HG03520 (cell line): ENCODE measurements around the gene HDAC5.
"Not testable (repeated sequence)": the region's sequence is repeated elsewhere in the genome, so short reads cannot be mapped to it uniquely, and the experiment has no call there.

Experiments used
- ATAC-seq: cut with Tn5 transposase; IDR thresholded peaks from one replicate; pipeline ENCODE4 v1.9.1; 2021; ENCODE audit warnings: mild to moderate bottlenecking, moderate library complexity; ENCODE audit not compliant: unreplicated experiment

Gene HDAC5

DNA sequence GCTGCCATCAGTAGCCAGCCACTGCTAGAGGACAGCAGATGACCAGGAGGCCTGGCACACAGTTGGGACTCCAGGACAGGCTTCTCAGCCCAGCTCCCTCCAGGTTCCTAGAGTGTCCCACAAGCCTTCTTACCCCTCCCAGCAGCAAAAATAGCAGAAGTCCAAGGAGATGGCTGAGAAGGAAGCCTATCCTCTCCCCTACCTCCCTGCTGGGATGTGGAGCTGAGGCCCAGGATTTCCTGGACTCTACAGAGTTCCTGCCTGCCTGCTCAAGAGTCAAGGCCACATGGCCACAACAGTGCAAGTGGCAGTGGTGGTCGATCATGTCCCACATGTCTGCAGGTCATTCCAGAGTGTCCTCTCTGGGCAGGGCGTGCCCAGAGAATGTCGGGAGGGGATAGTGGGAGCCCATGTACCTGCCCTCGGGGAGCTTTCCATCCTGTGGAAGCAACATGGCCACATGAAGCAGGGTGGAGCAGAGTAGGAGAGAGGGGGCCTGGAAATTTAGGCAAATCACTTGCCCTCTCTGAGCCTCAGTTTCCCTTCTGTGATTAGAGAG is 10.6 kb upstream of the HDAC5 start:
- no peak for ATAC-seq

DNA sequence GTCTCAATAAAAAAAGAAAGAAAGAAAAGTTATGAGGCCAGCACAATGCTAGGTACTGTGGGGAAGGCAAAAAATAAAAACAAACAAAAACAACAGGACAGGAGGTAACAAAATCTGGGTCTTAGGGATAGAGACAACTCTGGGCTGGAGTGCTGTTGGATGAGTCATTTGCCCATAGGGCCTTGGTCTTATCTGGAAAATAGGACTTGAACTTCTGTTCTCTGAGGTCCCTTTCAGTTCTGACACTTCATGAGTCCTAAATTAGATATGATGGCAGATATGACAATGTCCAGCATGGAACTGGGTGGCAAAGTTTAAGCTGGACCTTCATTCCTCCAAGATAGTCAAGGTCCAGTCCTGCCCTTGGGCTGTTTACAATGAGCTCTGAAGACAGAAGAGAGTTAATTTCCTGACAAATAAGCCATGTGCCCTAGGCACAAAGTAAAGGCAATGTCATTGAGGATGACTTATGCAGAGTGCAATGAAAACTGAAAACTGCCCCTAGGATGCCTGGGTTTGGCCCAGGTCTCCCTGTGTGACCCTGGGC is 8.9 kb upstream of the HDAC5 start:
- ATAC-seq: no peak

DNA sequence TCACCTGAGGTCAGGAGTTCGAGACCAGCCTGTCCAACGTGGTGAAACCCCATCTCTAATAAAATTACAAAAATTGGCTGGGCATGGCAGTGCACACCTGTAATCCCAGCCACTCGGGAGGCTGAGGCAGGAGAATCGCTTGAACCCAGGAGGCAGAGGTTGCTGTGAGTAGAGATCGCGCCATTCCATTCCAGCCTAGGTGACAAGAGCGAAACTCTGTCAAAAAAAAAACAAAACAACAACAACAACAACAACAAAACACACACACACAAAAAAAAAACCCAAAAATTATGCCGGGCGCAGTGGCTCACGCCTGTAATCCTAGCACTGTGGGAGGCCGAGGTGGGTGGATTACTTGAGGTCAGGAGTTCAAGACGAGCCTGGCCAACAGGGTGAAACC is 7.9 kb upstream of the HDAC5 start:
- ATAC-seq: not testable (repeated sequence)

DNA sequence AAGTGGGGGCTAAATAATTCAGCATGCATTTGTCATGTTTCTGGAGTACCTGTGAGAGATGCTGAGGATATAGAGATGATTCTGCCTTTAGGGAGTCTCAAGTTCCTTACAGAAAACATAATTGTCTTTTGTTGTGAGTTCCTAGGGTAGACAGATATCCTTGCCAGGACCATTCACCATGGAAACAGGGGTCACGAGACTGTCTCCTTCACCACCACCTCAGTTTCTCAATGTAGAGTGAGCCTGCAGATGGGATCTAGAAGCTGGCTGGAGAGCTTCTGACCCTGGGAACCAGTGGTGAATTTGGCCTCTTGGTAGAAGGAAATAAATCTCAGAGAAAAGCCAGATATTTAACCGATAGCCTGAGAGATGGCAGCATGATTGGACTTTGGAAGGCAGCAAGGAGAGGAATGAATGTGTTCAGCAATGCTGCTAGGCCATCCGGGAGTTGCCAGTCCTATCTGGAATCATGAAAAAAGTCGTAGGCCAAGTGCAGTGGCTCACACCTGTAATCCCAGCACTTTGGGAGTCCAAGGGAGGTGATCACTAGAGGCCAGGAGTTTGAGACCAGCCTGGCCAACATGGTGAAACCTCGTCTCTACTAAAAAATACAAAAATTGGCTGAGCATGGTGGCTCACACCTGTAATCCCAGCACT is 7.4 kb upstream of the HDAC5 start:
- ATAC-seq: no peak

DNA sequence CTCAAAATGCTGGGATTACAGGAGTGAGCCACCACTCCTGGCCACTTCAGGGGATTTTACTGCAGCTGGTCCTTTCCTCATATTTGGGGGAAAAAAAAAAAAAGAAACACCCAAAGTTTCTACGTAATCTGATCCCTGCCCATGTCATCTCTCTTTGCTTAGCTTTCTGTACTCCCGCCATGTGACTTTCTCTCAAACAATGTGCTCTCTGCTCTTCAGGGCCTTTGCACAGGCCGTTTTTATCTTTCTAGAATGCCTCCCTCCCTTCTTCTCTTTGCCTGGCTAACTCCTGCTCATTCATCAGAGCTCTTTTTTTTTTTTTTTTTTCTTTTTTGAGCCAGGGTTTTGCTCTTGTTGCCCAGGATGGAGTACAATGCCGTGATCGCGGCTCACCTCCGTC is 4.9 kb upstream of the HDAC5 start:
- no peak for ATAC-seq

DNA sequence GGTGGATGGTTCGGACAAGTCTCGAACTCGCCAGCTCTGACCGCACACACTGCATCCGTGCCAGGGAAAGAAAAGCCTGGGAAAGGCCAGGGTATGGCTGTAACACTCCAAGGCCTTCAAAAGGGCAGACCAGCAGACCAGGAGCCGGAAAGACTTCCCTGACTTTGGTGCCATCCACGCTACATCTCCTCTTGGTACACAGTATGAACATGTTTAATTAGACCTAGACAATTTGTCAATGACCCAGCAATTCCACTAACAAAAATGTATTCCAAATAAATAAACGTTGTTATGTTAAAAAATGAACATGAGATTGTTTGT is 637 bp upstream of the HDAC5 start:
- no peak for ATAC-seq

DNA sequence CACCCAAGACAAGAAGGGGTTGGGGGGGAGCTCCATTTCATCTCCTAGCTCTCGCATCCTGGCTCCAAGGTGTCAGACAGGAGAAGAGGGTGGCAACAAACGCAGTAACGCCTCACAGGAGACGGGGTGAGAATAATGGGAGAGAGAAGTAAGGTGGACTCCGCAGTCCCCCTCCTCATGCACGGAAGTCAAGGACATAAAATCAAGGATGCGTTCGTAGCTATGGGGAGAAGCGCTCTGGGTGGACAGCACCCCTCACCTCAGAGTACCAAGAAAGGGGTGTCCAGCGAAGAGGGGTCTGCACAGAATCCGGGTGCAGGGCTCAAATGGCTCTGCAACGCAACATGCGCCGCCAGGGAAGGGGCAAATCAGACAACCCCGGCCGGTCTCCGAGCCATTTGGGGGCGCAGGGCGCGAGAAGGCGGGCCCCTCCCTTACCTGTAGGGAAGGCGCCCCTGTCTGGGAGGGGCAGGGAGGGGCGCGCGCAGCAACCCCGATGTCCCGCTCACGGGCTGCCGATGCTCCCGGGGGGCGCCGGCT is 555 bp downstream of the HDAC5 start:
- ATAC-seq: peak; percentile 17

DNA sequence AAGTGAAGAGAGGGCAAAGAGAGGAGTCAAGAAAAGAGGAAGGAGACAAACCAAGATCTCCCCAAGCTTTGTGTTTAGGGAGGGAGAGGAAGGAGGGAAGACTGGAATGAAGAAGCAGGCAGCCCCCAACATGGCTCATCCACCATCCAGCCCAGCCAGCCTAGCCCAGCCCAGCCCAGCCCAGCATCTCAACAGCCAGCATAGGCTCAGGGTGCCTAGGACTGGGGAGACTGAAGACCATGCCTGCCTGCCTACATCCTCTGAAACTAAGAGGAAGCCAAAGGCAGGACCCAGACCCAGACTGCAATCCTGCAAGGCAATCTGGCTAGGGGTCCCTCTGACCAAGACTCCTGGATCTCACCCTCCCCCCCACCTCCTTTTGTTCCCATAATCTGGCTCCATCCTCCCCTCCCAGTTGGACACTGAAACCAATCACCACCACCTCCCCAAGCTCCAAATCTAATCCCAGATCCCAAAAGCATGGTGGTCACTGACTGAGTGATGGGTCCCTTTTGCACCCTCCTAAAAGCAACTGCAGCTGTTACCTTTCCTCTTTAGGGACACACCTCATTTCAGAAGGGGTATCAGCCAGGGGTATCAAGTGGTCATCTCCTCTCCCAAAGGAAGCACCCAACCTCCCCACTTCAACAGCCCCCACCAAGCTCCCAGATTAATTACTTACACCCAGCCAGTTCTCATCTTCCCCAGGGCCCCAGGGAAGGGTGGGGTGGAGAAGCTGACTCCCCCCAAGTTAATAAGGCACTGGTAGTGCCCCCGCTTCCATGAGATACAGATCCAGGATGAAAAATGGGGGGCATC is 1.2 kb downstream of the HDAC5 start:
- ATAC-seq: no peak

DNA sequence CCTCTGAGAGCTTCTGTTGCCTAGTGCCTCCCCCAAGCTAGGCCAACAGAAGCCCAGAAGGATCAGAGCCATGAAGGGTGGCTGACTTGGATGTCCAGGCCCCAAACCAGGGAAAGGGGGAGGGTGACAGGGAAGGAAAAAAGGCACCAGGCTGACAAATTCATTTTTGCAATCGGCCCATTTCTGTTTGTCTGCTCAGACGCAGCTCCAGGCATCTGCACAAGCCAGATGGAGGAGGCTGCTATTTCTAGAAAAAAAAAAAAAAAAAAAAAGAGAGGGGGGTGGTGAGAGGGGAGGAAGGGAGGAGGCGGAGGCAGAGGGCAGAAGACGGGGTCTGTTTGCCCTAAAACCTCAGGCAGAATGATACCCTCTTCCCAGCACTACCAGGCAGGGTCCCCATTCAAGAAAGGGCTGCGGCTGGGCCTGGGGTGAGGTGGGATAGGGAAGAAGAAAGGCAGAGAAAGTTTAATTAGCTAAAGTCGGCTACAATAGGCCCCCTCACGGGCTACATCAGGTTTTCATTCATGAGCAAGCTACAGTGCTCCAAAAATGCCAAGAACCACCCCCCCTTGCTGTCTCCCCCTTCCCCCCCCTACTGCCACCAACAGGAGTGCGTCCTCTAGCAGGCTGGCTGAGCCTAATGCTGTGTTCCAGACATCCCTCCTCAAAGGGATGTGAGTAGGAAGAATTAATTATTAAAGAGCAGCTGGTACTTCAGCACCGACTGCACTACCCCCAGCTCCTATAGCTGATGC is 2.4 kb downstream of the HDAC5 start:
- no peak for ATAC-seq

DNA sequence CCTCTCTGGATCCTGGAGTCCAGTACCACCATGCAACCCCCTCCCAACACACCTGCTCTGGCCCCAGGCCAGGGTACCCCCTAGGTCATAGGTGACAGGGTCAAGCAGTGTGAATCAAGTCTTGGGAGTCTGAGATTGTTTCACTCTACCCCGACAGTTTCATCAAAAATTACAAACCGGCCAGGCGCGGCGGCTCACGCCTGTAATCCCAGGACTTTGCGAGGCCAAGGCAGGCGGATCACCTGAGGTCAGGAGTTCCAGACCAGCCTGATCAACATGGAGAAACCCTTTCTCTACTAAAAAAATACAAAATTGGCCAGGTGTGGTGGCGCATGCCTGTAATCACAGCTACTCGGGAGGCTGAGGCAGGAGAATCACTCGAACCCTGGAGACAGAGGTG is 3.2 kb downstream of the HDAC5 start:
- ATAC-seq: not testable (repeated sequence)

DNA sequence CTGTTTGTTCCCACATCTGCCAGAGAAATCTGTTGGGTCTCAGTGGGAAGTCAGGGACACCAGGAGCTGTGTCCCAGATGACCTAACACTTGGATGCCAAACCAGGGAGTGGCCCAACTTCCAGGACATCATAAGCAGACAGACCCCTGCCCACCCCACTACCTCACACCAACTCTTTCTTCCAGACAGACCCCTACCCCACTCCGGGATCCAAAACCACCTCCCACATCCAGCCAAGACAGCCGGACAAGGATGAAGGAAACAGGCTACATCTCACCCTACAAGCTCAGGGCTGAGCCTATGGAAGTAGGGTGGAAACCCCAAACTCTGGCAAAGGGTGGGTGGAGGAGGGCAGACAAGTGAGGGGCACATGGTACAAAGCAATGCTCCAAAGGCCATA is 3.6 kb downstream of the HDAC5 start:
- ATAC-seq: no peak

DNA sequence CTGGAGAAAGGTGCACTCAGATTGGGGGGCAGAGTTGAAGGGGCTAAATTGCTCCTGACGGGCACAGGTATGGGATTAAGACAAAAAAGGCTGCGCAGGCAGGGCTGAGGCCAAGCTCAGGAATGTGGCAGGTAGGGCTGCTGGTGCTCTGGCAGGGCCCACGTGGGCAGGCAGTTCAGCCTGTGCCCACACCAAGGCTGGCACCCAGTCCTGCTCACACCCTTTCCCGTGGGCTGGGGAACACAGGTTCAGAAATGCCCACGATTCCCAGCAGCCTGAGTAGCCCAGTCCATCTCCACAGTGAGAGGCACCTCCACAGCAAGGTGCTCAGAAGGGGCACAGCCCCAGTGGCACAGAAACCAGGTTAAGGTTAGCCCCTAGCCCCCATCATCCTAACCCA is 4.4 kb downstream of the HDAC5 start:
- no peak for ATAC-seq

DNA sequence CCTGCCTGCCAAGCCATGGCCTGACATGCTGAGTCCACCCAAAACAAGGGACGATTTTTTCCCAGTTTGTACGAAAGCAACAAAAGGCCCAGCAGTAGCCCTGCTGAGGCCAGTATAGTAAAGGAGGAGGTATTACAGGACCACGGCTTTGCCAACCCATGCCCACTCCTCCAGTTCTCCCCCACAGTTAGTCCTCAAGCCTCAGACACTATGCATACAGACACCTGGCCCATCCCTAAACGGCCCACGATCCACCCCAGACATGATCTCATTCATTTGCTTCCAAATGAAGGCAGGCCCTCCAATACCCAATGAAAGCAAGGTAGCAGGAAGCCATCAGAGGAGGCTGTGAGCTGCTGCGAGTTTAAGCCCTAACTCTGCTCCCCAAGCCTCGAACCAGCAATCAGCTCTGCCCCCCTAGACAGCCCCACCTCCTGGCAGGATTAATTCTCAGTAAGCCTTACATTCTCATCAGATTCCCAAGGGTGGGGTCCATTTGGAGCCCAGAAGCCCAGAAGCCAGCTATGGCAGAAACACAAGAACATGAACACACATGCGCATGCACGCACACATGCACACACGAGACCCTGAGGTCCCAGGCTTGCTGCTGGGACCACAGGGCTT is 4.9 kb downstream of the HDAC5 start:
- no peak for ATAC-seq

DNA sequence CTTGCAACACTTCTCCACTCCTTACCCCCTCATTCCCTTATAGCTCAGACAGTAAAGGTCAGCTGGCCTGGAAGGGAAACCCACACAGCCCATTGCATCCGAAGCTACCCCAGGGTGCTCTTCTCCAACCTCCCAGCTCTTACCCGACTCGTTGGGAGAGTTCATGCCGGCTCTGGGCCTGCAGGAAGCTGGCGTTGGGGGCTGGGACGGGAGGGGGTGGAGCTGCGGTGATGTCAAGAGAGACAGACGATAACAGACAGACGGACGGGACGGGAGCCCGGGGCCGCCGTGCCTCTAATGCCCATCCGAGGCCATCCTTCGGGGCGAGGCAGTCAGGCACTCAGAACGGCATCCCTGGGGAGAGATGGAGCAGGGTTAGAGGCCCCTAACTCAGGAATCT is 6.1 kb downstream of the HDAC5 start:
- no peak for ATAC-seq

DNA sequence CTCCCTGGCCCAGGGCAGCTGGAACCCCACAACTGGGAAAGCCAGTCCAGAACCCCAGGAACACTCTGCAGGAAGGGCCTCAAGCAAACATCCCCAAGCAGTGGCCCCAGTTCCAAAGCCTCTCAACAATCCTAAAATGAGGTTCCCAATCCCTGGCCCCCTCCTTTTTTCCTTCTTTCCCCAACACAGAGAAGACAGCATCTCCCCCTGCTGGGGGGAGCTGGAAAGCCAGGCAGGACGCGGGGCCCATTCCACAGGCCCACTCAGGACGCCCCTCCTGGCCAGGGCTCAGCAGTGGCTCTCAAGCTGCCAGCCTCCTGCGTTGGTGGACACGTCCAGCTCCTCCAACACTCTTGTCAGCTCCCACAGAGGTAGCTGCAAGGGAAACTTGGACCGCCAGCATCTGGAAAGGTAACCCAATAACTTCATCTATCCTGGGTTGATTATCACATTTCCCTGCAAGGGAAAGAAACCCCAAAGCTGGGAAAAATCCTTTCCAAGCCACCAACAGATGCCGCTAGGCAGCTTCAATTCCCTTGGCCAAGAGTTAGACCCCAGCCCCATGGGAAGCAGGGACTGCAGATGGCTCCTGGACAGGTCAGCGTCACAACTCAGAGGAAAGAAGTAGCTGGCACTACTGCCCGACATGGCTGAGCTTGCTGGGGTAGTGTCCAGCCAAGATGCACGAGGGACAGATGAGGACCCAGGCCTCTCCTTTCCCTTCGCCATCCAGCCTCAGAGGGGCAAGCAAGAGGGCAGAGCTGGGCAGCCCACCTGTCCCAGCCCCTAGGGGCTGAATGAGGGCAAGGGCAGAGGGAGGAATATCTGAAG is 7.6 kb downstream of the HDAC5 start:
- ATAC-seq: no peak

DNA sequence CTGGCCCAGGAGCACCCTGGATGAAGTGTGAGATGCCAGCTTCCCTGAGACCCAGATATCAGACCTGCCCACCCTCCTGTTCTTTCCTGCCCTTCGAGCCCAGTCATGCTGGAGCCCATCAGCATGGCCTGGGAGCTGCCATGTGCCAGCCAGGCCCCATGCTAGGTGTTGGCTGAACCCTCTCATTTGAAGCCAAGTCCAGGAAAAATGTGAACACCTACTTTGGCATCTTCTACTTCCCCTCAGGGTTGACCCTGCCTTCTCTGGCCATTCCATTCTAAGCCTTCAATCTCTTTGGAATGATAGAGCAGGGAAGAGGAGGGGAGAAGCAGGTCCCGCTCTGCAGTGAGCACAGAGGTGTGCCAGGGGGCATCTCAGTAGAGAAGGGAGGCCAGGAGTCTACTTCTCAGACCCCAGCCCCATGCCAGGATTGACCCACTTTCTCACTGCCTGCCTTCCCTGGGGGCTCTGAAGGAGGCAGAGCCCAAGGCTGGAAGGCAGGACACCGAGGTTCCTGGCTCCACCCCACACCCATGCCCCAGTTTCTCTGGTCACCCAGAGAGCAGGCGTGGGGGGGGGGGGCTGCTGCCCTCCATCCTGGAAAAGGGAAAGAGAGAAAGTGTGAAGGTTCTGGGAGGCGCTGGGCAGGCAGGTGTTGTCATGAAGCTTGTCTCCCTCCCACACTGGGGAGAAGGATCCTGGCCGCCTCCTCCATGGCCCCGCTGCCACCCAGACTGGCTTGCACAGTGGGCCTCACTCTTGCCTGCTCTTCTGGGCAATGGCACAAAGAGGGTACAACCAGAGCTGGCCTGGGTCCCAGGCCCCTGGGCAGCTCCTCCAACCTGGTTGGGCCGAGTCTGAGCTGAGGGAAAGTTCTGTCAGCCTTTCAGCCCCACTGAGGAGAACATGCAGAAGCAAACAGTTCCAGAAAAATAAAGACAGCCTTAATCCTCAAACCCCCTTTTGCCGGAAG is 9.3 kb downstream of the HDAC5 start:
- ATAC-seq: no peak

DNA sequence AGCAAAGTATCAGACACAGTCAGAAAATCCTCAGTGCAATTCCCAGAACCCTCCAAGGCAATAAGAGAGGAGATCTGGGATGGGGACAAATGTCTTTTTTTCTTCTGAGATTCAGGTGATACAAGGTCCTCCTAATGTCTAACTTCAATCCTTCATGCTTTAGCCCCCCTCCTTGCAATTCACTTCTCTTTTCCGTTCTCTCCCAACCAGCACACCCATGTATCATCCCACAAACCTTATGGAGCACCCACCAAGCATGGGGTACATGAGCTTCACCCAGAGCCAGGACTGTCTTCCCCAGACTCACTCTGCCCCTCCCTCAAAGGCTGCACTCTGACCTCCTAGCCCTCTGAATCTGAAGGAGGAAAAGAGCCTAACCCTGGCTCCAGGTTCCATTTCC is 10.1 kb downstream of the HDAC5 start:
- ATAC-seq: no peak
